Inflammatory macrophage treated with lipopolysaccharide for 1 hour (primary cell): Measurements from ENCODE around the gene GSAP.

Experiments used
- DNase-seq, 2 donors: peaks; one replicate each; pipeline ENCODE4 v3.0.0-alpha.2; 2020 to 2022

GSAP gene

GRCh38 chr7:77407906-77408305 is 8.2 kb downstream of the GSAP start:
- DNase-seq: peak in 1 of 2 donors; percentile 56

- DNase-seq: no peak
Measured at GRCh38 chr7:77406421-77406820, 9.7 kb downstream of the GSAP start.

GRCh38 chr7:77404641-77405040 is 11.5 kb downstream of the GSAP start:
- DNase-seq: peak; percentile 71 to 82

GRCh38 chr7:77403957-77404356 is 12.2 kb downstream of the GSAP start:
- no peak for DNase-seq

- no peak for DNase-seq
Measured at GRCh38 chr7:77402818-77403217, 13.3 kb downstream of the GSAP start.

- DNase-seq: peak; percentile 66 to 71
Measured at GRCh38 chr7:77401002-77401401, 15.1 kb downstream of the GSAP start.

GRCh38 chr7:77399816-77400215 is 16.3 kb downstream of the GSAP start:
- peak; percentile 75 to 86 for DNase-seq

GRCh38 chr7:77396894-77397547 is 19.1 kb downstream of the GSAP start:
- DNase-seq: no peak

- DNase-seq: peak in 1 of 2 donors; percentile 86
Measured at GRCh38 chr7:77395626-77396025, 20.5 kb downstream of the GSAP start.

GRCh38 chr7:77393954-77394353 is 22.2 kb downstream of the GSAP start:
- no peak for DNase-seq

- no peak for DNase-seq
Measured at GRCh38 chr7:77393261-77393660, 22.9 kb downstream of the GSAP start.

- DNase-seq: peak; percentile 63 to 65
Measured at GRCh38 chr7:77391230-77391629, 24.9 kb downstream of the GSAP start.

- peak in 1 of 2 donors; percentile 48 for DNase-seq
Measured at GRCh38 chr7:77388055-77388641, 28.0 kb downstream of the GSAP start.

- no peak for DNase-seq
Measured at GRCh38 chr7:77386165-77386822, 29.9 kb downstream of the GSAP start.

GRCh38 chr7:77383333-77383740 is 32.8 kb downstream of the GSAP start:
- peak in 1 of 2 donors; percentile 67 for DNase-seq

GRCh38 chr7:77382532-77382931 is 33.6 kb downstream of the GSAP start:
- no peak for DNase-seq

GRCh38 chr7:77378584-77378983 is 37.6 kb downstream of the GSAP start:
- DNase-seq: no peak

- DNase-seq: no peak
Measured at GRCh38 chr7:77370606-77371005, 45.5 kb downstream of the GSAP start.

GRCh38 chr7:77368974-77369373 is 47.2 kb downstream of the GSAP start:
- peak; percentile 34 to 35 for DNase-seq

GRCh38 chr7:77367976-77368375 is 48.2 kb downstream of the GSAP start:
- DNase-seq: no peak

GRCh38 chr7:77362905-77363304 is 53.2 kb downstream of the GSAP start:
- DNase-seq: no peak

GRCh38 chr7:77360969-77361368 is 55.2 kb downstream of the GSAP start:
- no peak for DNase-seq

GRCh38 chr7:77360104-77360503 is 56.0 kb downstream of the GSAP start:
- DNase-seq: no peak

GRCh38 chr7:77359599-77359998 is 56.5 kb downstream of the GSAP start:
- no peak for DNase-seq
